Gastrocnemius medialis (tissue), 4 donors: ENCODE data around the gene STRIP1.
A peak's percentile ranks its signal among the peaks of the same experiment; 100 is the strongest.

Experiments used
- CTCF ChIP-seq, 5 experiments: fragments of 450-650 bp in 3 of 5; fragments of 200-600 bp in 2 of 5; sonication (generic) in 2 of 5; IDR thresholded peaks in 4 of 5; conservative IDR thresholded peaks in 1 of 5; 1 replicate in 4 of 5; 2 replicates in 1 of 5; pipeline ENCODE4 v1.5.1; 2016 to 2019; ENCODE audit warnings: antibody characterized with exemption in 5 of 5, mild to moderate bottlenecking in 3 of 5, moderate library complexity in 3 of 5
- POLR2A ChIP-seq, 2 donors: fragments of 450-650 bp; IDR thresholded peaks; one replicate each; pipeline ENCODE4 v1.6.1; 2017; ENCODE audit warnings: antibody characterized with exemption in 2 of 2, mild to moderate bottlenecking in 2 of 2, moderate library complexity in 2 of 2

- TF ChIP-seq CTCF (IDR thresholded peaks at IDR 0.05 in 4 of 5, conservative IDR thresholded peaks at IDR 0.05 in 1 of 5) (peak; percentile 35 to 73 (median 57)), POLR2A (IDR thresholded peaks at IDR 0.05) (no peak)
Measured at GRCh38 chr1:110087812-110088738, 53.7 kb downstream of the STRIP1 start.
